CD4-positive, alpha-beta T cell treated with Interleukin-15 for 1 hour (primary cell): ENCODE data around the gene VCL.

Experiments
- DNase-seq: peaks from one replicate; pipeline ENCODE4 v3.0.0-alpha.2; 2020

VCL gene

GRCh38 chr10:74160013-74160412 lies 162.1 kb downstream of the VCL start:
- no peak for DNase-seq

GRCh38 chr10:74163319-74164068 lies 165.6 kb downstream of the VCL start:
- no peak for DNase-seq

GRCh38 chr10:74164716-74165529 lies 167.0 kb downstream of the VCL start:
- DNase-seq = no peak

- DNase-seq = no peak
Observed at GRCh38 chr10:74165530-74165901, 167.6 kb downstream of the VCL start.

GRCh38 chr10:74167443-74167842 lies 169.5 kb downstream of the VCL start:
- DNase-seq = no peak
